Posterior cingulate gyrus (tissue), 11 donors: Measurements from ENCODE around the gene TCF7.
A peak's percentile ranks its signal among the peaks of the same experiment; 100 is the strongest.
"Not testable (repeated sequence)": the region's sequence is repeated elsewhere in the genome, so short reads cannot be mapped to it uniquely, and the experiment has no call there.

Experiments used
- DNase-seq, 10 donors: peaks; one replicate each; pipeline versions ENCODE4 v3.0.0 to v3.0.0-alpha.2; 2020 to 2021; ENCODE audit warnings: mixed read lengths in 3 of 10
- intact Hi-C: fragments of 100-400 bp; cut with DNase I; formaldehyde crosslinking; loops from one replicate; pipeline ENCODE4 v1.15.1; 2023

The TCF7 gene

GRCh38 chr5:134140530-134141201, 26.2 kb downstream of the TCF7 start:
- peak in 9 of 10 donors; percentile 57 to 95 (median 68) for DNase-seq
- intact Hi-C loops = loop anchor here (2.0 kb wide), 1 partner anchor 42 kb away; no protein-coding TSS in a partner anchor

- intact Hi-C loops = loop anchor here (2.0 kb wide), 1 partner anchor 43 kb away; no protein-coding TSS in a partner anchor
- DNase-seq = peak in 2 of 10 donors; percentile 13 to 40
These were observed 27.0 kb downstream of the TCF7 start for GRCh38 chr5:134141331-134142050.

DNA sequence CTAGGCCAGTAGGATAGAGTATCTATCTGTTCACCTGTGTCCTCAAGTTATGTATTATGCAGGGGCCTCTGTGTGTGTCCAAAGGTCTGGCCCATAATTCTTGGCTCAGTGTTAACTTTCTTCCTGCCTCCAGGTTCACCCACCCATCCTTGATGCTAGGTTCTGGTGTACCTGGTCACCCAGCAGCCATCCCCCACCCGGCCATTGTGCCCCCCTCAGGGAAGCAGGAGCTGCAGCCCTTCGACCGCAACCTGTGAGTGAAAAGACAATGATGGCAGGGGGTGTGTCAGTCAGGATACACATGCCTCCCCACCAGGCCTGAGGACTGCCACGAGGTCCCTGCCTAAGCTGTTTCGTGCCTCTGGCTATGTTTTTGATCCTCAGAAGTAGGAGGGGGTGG, 27.6 kb downstream of the TCF7 start:
- intact Hi-C loops = no loop called here
- peak in 3 of 10 donors; percentile 7 to 77 (median 33) for DNase-seq

DNA sequence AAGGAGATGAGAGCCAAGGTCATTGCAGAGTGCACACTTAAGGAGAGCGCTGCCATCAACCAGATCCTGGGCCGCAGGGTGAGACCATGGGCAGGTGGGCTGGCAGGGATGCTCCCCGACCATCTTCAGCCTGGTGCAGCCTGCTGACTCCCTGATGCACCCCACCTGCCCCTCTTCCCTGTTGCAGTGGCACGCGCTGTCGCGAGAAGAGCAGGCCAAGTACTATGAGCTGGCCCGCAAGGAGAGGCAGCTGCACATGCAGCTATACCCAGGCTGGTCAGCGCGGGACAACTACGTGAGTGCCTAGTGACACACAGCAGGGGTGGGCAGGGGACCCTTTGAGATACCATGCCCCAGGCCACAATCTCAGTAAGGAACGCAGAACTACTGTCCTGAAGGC, 28.3 kb downstream of the TCF7 start:
- DNase-seq = peak in 2 of 10 donors; percentile 7 to 60
- intact Hi-C loops = no loop called here

DNA sequence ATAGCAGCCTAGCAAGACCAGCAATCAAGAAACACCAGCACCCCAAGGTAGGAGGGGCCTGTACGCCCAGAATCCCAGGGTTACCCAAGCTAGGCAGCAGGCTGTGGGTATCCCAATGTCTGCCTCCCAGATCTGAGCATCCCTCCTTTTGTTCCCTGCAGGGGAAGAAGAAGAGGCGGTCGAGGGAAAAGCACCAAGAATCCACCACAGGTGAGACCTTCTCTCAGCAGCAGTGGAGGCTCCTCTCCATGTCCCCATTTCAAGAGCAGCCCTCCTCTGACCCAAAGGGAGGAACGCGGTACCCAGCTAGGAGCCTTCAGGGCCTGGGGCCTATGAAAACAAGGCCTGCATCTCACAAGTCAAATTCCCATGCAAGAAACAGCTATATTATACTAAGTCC, 28.9 kb downstream of the TCF7 start:
- DNase-seq = peak in 1 of 10 donors; percentile 18
- intact Hi-C loops = no loop called here

- intact Hi-C loops = no loop called here
- DNase-seq = peak in 2 of 10 donors; percentile 32 to 57
These were observed 29.8 kb downstream of the TCF7 start for GRCh38 chr5:134143944-134144941.

DNA sequence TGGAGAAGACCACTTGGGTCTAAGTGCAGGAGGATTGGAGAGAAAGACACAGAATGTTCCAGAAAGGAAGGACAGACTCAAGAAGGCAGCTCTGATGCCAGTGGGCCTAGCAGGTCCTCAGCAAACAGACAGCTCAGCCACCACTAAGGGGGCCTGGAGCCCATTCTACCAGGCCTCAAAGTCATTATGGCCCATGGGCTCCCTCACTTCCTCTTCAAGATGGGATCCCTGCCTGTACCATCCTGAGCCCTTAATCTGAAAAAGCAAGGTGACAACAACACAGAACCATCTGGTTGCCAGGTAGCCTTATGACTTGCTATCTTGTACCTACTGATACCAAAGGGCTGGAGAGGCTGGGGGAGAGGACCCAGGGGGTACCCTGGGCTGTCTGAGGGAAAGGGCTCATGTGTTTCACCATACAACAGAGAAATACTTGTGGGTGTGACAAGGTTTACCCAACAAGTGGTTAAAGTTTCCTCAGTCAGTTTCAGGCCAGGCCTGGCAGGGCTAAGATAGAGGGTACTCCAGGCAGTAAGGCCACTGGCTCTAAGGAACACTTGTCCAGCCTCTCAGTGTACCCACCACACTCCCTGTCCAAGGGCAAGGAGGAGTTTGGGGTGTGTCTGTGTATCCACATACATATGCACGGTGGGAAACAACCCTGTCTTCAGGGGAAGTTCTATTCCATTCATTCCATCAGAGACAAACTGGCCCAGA, 30.7 kb downstream of the TCF7 start:
- intact Hi-C loops = no loop called here
- peak in 1 of 10 donors; percentile 21 for DNase-seq

GRCh38 chr5:134145779-134146581, 31.5 kb downstream of the TCF7 start:
- intact Hi-C loops = loop anchor here (1.0 kb wide), 1 partner anchor 107 kb away; no protein-coding TSS in a partner anchor
- DNase-seq = peak; percentile 76 to 97 (median 86)

DNA sequence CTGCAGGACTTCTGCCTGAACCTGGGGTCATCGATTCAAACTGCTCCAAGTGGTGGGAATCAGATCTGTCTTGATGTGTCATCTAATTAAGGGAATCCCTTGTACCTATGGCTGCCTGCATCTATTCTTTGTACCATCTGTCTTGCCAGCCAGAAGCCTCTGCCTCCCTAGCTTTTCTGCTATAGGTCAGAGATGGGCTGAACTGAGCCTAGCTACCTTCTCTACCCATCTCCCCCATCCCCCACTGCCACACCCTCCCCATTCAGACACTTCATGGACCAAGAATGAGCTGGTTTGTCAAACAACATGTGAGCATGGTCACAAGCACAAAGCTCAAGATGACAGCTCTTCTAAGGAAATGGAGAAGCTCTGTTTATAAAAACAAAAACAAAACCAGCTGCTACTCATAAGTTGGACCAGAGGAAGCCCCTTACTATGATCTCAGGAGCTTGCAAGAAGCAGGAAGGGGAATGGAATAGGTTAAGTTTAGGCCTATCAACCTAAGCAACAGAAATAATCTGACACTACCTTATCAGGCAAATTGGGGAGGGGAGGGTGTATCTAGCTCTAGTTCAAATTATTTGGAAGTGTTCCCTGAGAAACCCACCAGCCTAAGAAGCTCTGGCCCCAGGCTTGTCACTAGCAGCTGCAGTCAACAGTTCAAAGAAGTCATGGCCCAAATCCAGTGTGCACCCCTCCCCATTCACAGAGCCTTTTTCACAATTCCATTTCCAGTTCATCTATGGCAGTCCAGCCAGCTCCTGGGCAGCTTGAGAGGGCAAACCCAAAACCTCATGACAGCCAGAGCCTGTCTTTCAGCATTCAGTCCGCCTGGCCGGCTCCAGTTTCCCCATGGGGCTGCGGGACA, 32.4 kb downstream of the TCF7 start:
- DNase-seq = peak in 3 of 10 donors; percentile 64 to 84 (median 72)
- intact Hi-C loops = loop anchor here (1.0 kb wide), 1 partner anchor 108 kb away; no protein-coding TSS in a partner anchor

GRCh38 chr5:134148316-134148715, 33.8 kb downstream of the TCF7 start:
- intact Hi-C loops = no loop called here
- no peak for DNase-seq

DNA sequence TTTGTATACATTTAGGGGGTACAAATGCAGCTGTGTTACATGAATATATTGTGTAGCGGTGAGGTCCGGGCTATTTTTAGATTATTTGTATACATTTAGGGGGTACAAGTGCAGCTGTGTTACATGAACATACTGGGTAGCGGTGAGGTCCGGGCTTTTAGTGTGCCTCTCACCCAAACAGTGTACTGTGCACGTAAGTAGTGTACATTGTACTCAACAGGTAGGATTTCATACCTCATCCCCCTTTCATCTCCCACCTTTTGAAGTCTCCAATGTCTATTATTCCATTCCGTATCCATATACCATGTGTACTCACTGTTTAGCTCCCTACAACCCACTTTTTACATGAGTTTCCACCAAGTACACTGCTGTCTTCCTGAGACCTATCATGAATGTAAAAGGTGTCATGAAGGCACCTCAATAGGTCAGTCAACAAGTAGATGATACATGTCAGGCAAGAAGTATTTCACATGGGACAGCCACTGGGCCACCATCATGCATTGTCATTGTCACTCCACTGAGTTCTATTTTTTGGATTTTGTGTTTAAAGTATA, 34.6 kb downstream of the TCF7 start:
- intact Hi-C loops = no loop called here
- no peak for DNase-seq

DNA sequence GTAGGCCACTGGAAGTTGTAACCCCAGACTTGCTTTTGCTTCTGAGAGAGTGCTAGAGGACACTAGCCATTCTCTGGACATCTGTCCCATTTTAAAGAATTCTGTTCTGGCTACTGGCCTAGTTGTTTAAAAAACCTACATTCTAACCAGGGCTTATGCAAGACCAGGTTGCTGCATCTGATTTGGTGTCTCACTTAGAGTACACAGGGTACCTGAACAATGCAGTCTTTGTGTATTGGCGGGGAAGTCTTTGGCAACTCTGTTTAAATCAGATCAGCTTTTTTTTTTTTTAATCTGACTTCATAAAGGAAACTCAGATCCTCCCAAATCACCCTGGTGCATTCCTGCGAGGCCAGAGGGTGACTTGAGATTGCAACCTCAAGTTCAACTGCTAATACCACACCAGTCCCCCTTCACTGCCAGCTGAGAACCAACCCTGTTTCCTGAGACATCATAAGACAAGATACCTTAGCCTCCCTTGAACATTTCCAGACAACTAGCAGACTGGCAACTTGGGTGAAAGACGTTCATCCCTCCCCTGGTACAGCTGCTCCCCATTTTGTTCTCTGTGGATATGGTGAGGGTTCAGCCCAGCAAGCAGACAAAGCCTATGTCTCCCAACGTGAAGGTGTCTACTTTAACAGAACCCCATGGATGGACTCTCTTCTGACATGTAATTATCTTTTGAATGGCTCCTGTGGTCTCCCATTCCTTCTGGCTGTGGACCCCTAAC, 35.3 kb downstream of the TCF7 start:
- intact Hi-C loops = no loop called here
- DNase-seq = peak in 1 of 10 donors; percentile 38

GRCh38 chr5:134151723-134152122, 37.2 kb downstream of the TCF7 start:
- intact Hi-C loops = no loop called here
- DNase-seq = no peak

DNA sequence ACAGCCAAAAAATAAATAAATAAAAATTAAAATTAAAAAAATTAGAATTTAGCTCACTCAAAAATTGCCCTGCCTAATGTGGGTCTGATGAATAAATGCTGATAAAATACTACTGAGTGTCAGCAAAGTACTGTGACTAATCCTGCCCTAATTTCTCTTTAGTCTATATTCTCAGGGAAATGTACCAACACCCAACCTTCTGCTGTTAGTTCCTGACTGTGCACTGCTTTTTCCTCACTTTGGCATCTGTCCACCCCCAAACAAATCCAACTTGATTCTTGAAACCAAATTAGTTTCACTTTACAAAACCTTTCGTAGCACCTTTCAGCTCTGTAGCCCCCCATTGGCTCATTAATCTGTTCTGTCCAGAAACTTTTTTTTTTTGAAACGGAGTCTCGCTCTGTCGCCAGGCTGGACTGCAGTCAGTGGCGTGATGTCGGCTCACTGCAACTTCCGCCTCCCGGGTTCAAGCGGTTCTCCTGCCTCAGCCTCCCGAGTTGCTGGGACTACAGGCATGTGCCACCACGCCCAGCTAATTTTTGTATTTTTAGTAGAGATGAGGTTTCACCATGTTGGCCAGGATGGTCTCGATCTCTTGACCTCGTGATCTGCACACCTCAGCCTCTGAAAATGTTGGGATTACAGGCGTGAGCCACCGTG, 37.8 kb downstream of the TCF7 start:
- intact Hi-C loops = not testable (repeated sequence)

DNA sequence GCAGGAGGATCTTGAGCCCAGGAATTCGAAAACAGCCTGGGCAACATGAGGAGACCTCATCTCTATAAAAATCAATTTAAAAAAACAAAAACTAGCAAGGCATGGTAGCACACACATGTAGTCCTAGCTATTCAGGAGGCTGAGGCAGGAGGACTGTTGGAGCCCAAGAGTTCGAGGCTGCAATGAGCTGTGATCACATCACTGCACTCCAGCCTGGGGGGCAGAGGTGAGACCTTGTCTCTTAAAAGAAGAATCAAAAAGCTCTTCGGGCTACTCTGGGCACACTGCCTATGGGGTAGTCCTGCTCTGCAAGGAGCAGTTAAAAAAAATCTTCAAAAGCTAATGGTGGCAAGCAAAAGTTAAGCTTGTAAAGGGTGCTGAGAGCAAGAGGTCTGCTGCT, 38.8 kb downstream of the TCF7 start:
- DNase-seq = no peak
- intact Hi-C loops = no loop called here

More for the DNA sequence above, 37.8 kb downstream of the TCF7 start:
- peak in 3 of 10 donors; percentile 26 to 66 (median 31) for DNase-seq

DNA sequence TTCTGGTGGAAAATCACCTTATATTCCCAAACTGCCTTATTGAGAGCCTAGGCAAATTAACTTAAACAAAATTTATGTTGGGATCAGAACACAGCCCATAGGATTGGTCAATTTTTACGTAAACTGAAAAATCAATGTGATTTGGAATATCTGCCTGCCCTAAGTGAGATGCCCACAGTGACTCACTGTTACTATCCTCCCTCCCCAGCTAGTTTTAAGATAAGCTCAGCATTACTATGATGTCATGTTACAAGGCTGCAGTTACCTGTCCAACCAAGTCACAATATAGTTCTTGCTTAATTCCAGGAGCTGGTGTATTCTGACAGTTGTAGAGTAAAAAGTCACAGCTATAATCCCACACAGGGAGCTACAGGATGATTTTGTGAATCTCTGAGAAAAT, 39.2 kb downstream of the TCF7 start:
- DNase-seq = no peak
- intact Hi-C loops = no loop called here
